HepG2 (cell line): ENCODE results near the gene ABCA8.

ENCODE experiments used
- CREB1 ChIP-seq, 2 experiments: fragments of 450-650 bp in 1 of 2; IDR thresholded peaks; 2 replicates each; pipeline ENCODE4 v1.6.1; 2016 to 2017; ENCODE audit warnings: control low read depth in 1 of 2, mild to moderate bottlenecking in 1 of 2, missing compliant biosample characterization in 1 of 2, missing genetic modification characterization in 1 of 2
- TF ChIP-seq, protein P1 (sequence below), 2 experiments: fragments of 450-650 bp in 1 of 2; sonication (generic) in 1 of 2; formaldehyde crosslinking; IDR thresholded peaks; 2 replicates each; pipeline versions ENCODE4 v1.5.0 to v1.8.0; 2020 to 2022; ENCODE audit warnings: mild to moderate bottlenecking in 1 of 2, missing genetic modification reagents in 1 of 2

DNA sequence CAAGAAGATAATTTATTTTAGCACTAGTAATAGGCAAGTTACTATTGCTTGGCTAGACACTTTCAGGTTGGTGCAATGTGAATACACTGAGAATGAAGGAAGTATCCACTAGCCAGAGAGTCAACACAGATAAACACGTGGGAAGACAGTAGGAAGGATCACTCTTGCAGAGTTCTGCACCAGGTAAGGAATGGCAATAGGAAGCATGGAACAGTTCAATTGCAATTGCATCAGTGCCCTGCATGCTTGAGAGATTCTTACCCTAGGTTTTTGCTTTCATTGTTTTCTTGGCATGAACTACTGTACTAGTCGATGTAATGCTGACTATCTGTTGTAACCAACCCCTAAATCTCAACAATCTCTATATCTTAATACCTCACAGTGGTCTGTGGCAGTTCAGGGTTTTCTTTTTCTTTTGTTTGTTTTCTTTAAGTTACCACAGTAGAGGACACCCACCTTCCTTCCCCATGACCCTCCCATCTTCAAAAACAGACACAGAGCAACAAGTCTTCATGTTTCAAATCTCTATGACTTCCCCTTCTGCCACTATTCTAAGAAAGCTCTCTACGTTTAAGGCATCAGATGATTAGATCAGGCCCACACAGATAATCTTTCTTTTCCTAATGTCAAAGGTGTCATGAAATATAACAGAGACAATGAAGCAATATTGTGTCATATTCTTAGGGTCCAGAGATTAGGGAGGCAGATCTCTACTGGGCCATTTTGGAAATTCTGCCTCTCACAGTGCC lies 18.1 kb upstream of the ABCA8 start:
- TF ChIP-seq, protein P1, sequence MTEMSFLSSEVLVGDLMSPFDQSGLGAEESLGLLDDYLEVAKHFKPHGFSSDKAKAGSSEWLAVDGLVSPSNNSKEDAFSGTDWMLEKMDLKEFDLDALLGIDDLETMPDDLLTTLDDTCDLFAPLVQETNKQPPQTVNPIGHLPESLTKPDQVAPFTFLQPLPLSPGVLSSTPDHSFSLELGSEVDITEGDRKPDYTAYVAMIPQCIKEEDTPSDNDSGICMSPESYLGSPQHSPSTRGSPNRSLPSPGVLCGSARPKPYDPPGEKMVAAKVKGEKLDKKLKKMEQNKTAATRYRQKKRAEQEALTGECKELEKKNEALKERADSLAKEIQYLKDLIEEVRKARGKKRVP (CRISPR knock-in tag; IDR thresholded peaks at IDR 0.05), result no peak
- TF ChIP-seq CREB1 (IDR thresholded peaks at IDR 0.05) (no peak), CREB1 (CRISPR knock-in tag; IDR thresholded peaks at IDR 0.05) (no peak)
